Neural crest cell (in vitro differentiated cells): ENCODE results near the gene EXOC3L2. TPM values are rescaled to one million over a fixed set of nuclear protein-coding genes. Genes with fewer than 3 reads are reported as not detected.

ENCODE experiments used
- DNase-seq: peaks from one replicate; pipeline ENCODE4 v3.0.0; 2021; ENCODE audit warnings: low read depth, mixed read lengths, low spot score
- H3K27ac Mint-ChIP-seq: one replicate; pipeline ENCODE4 v1.8.0; 2021; ENCODE audit warnings: mild to moderate bottlenecking, mixed read lengths; ENCODE audit not compliant: unreplicated experiment
- H3K27me3 Mint-ChIP-seq: 2 replicates; pipeline ENCODE4 v1.8.0; 2021; ENCODE audit warnings: low read depth, mild to moderate bottlenecking, mixed read lengths
- H3K36me3 Mint-ChIP-seq: 2 replicates; pipeline ENCODE4 v1.8.0; 2021; ENCODE audit warnings: low read depth, mild to moderate bottlenecking, mixed read lengths
- H3K4me1 Mint-ChIP-seq: 2 replicates; pipeline ENCODE4 v1.8.0; 2021; ENCODE audit warnings: mixed read lengths
- H3K4me3 Mint-ChIP-seq: one replicate; pipeline ENCODE4 v1.8.0; 2021; ENCODE audit warnings: mild to moderate bottlenecking, mixed read lengths
- H3K9me3 Mint-ChIP-seq: 2 replicates; pipeline ENCODE4 v1.8.0; 2021; ENCODE audit warnings: mixed read lengths
- total RNA-seq: library from RNA; stranded (reverse); gene quantifications from 2 replicates; pipeline ENCODE4 v1.2.1, GENCODE V29; 2021
- TF ChIP-seq, protein P1 (sequence below): fragments of 200-600 bp; sonication (generic); conservative IDR thresholded peaks from 2 replicates; pipeline ENCODE4 v1.5.0; 2021; ENCODE audit warnings: antibody characterized with exemption, mild to moderate bottlenecking

EXOC3L2 gene
- total RNA-seq, 1 donor from 2014 or later, result 0.91 TPM

DNA sequence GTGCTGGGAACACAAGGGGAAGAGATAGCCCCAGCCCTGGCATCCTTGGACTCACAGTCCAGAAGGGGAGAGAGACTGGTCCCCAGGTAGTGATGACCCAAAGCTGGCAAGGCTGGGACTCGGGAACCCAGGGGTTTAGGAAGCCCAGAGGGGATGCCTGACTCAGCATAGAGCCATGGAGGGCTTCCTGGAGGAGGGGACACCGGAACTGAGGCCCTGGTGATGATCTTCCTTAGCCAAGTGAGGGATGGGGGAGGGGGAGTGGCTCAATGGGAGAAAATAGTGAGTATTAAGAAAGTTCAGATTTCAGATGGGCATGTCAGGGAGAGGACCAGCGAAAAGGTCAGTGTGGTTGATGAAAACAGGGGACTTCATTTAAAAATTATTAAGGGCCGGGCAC, 26.8 kb downstream of the EXOC3L2 start:
- Mint-ChIP-seq H3K27ac (no peak overlapping the region), H3K27me3 (peaks cover 91% of the 10 kb centered on the region), H3K4me1 (peaks cover 8% of the 10 kb centered on the region), H3K9me3 (no peaks in the 10 kb centered on the region), H3K36me3 (no peaks in the 10 kb centered on the region), H3K4me3 (no peak overlapping the region)
- DNase-seq, result no peak
- TF ChIP-seq, protein P1, sequence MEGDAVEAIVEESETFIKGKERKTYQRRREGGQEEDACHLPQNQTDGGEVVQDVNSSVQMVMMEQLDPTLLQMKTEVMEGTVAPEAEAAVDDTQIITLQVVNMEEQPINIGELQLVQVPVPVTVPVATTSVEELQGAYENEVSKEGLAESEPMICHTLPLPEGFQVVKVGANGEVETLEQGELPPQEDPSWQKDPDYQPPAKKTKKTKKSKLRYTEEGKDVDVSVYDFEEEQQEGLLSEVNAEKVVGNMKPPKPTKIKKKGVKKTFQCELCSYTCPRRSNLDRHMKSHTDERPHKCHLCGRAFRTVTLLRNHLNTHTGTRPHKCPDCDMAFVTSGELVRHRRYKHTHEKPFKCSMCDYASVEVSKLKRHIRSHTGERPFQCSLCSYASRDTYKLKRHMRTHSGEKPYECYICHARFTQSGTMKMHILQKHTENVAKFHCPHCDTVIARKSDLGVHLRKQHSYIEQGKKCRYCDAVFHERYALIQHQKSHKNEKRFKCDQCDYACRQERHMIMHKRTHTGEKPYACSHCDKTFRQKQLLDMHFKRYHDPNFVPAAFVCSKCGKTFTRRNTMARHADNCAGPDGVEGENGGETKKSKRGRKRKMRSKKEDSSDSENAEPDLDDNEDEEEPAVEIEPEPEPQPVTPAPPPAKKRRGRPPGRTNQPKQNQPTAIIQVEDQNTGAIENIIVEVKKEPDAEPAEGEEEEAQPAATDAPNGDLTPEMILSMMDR, result no peak

DNA sequence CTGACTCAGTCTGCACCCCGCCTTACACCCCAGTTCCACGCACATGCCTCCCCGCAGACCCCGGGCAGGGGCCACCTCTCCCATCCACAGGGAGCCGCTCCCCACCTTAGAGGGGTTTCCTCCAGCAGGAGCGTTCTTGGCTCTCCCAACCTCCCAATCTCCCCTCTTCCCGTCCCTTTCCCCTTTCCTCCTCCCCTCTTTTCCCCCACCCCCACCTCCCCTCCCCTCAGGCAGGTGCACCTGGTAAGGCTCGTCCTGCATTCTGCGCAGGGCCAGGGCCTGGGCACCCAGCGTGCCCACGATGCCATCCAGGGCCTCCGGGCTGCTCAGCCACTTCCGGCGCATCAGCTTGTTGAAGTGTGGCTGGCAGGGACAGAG, 27.3 kb downstream of the EXOC3L2 start:
- no peak for DNase-seq
- no peaks in the 10 kb centered on the region for H3K36me3 Mint-ChIP-seq
- H3K9me3 Mint-ChIP-seq, result no peaks in the 10 kb centered on the region
- peaks cover 91% of the 10 kb centered on the region for H3K27me3 Mint-ChIP-seq
- peaks cover 8% of the 10 kb centered on the region for H3K4me1 Mint-ChIP-seq
- H3K27ac Mint-ChIP-seq, result no peak overlapping the region
- no peak overlapping the region for H3K4me3 Mint-ChIP-seq
- TF ChIP-seq, protein P1, result no peak

DNA sequence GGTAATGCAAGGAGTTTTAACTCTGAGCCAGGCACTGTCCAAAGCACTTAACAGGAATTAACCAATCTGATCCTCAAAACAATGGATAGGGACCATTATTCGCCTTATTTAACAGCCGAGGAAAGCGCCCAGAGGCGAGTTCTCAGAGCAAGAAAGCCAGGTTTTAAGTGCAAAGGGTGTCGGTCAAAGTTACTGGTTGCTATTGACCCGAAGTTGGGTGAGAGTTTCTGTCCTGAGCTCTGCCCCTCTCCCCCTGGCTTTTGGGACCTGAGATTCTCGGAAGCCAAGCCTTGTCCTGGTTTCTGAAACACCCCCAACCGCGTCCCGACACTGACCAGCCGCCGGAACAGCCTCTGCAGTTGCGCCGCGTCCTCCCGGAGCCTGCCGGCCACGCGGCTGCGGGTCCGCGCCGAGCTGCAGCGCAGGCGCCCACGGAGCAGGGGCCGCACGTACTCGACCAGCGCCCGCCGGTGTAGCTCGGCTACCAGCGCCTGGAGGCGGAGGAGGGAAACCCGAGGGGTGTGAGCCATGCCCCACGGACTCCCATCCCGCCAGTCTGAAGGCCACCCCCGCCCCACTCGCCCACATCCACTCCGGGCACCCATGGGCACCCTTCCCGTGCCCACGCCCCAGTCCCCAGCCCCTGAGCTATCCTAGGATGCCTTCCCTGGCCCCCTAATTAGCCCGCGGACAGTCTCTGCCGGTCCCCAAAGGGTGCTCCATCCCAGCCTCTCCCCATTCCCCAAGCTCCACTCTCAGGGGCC, 27.8 kb downstream of the EXOC3L2 start:
- H3K27me3 Mint-ChIP-seq, result peaks cover 89% of the 10 kb centered on the region
- TF ChIP-seq, protein P1, result no peak
- no peak for DNase-seq

DNA sequence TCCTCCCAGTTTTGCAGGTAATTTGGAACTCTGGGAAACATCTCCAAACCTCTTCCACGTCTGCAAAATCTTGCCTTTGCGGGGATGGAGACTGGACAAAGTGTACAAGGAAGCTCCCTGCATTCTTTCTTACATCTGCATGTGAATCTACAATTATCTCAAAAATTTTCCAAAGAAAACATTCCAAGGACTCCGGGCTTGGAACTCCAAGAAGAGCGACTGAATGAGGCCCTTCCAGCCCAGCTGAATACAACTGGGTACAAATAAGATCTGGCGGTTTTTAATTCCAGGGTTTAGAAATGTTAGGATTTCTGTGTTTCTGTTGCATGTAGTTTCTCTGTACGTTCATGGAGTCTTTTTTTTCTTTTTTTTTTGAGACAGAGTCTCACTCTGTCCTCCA, 28.5 kb downstream of the EXOC3L2 start:
- Mint-ChIP-seq H3K9me3 (no peaks in the 10 kb centered on the region), H3K36me3 (no peaks in the 10 kb centered on the region), H3K27ac (no peak overlapping the region), H3K27me3 (peaks cover 82% of the 10 kb centered on the region), H3K4me1 (peaks cover 8% of the 10 kb centered on the region), H3K4me3 (no peak overlapping the region)
- TF ChIP-seq, protein P1, result no peak
- DNase-seq, result no peak

More for the DNA sequence above, 27.8 kb downstream of the EXOC3L2 start:
- no peak overlapping the region for H3K4me3 Mint-ChIP-seq
- peaks cover 8% of the 10 kb centered on the region for H3K4me1 Mint-ChIP-seq
- no peaks in the 10 kb centered on the region for H3K36me3 Mint-ChIP-seq
- no peak overlapping the region for H3K27ac Mint-ChIP-seq
- no peaks in the 10 kb centered on the region for H3K9me3 Mint-ChIP-seq

DNA sequence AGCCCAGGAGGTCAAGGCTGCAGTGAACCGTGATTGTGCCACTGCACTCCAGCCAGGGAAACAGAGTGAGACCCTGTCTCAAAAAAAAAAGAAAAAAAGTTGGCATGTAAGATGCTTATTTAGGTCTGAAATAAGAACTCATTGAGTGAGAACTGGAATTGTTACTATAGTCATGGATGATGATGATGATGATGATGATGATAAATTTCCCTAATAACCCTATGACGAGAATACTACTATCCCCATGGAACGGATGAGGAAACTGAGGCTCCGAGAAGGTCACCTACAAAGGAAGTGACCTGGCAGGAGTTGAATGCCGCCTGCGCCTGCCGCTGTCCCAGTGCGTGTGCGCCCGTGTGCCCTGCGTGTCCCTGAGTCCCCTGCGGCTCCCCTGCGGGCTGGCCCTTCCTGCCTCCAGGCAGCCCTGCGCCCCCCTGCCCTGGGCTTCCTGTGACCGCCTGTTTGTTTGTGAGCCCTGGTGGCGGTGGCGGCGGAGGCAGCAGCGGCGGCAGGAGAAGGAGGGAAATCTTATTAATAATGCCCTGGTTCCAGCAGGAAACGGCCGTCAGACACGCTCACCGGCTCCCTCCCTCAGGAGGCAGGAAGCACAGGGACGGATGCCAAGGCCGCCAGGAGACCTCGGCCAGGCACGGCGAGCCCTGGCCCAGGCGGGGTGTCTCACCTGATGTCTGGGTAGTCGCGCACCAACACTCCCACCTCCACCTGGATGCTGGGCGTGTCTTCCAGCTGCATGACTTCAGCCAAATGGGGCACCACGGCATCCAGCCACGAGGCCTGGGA, 29.6 kb downstream of the EXOC3L2 start:
- peak; percentile 16 for DNase-seq
- Mint-ChIP-seq H3K4me1 (peaks cover 11% of the 10 kb centered on the region), H3K27me3 (peaks cover 74% of the 10 kb centered on the region), H3K36me3 (no peaks in the 10 kb centered on the region), H3K9me3 (no peaks in the 10 kb centered on the region), H3K27ac (no peak overlapping the region), H3K4me3 (no peak overlapping the region)
- TF ChIP-seq, protein P1, result no peak
